ES-I3 (cell line): Measurements from ENCODE around the gene KDM4C.
"Not testable (repeated sequence)": the region's sequence is repeated elsewhere in the genome, so short reads cannot be mapped to it uniquely, and the experiment has no call there.

Experiments used
- H3K36me3 ChIP-seq: 2 replicates; pipeline ENCODE4 v1.6.1; 2013; ENCODE audit warnings: mild to moderate bottlenecking, low read length, control low read depth, moderate library complexity; ENCODE audit not compliant: insufficient read depth
- H3K4me1 ChIP-seq: 2 replicates; pipeline ENCODE4 v1.6.1; 2013; ENCODE audit warnings: mild to moderate bottlenecking, control low read depth, low read length; ENCODE audit not compliant: insufficient read depth
- H3K9ac ChIP-seq: 2 replicates; pipeline ENCODE4 v1.6.1; 2013; ENCODE audit warnings: low read depth, mild to moderate bottlenecking, low read length, moderate library complexity
- H3K9me3 ChIP-seq: 2 replicates; pipeline ENCODE4 v1.6.1; 2013; ENCODE audit warnings: mild to moderate bottlenecking, low read length, moderate library complexity; ENCODE audit not compliant: control insufficient read depth, insufficient read depth

The KDM4C gene

DNA sequence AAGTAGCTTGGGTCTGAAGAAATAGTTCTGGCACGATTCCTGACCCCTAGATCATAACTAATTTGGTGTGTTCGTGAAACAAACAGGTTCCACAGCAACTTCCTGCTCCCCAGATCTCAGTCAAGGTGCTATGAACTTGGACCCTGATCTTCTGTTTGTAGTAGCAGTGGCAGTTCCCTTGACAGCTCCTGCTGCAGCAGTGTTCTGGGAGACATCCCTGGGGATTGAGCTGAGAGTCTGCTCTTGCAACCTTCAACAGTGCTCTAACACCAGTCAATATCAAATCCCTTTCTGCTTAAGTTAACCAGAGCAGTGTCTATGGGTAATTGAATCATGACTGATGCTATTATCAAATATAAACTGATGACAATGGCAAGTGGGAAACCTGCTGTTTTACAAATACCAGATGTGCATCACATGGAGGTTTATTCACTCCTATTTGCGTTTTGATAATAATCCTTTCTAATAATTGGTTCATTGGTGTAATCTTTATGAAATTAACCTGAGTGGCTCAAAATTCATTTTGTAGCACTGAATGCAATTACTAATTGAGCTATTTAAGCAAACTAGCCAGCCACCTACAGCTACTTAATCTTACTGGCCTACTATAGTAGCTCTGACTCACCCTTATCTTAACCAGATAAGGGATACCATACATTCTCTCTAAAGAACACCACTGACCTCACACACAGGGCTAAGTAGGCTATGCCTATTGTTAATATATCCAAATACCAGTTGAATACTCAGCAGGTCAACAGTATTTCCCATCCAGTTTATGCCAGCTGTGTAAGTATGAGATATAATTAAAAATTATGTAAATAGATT, 21.9 kb downstream of the KDM4C start:
- Histone ChIP-seq H3K9me3 (no peaks in the 10 kb centered on the region), H3K36me3 (no peaks in the 10 kb centered on the region), H3K9ac (no peak overlapping the region; the same call in 1 of the 2 replicates), H3K4me1 (peaks cover 28% of the 10 kb centered on the region)

DNA sequence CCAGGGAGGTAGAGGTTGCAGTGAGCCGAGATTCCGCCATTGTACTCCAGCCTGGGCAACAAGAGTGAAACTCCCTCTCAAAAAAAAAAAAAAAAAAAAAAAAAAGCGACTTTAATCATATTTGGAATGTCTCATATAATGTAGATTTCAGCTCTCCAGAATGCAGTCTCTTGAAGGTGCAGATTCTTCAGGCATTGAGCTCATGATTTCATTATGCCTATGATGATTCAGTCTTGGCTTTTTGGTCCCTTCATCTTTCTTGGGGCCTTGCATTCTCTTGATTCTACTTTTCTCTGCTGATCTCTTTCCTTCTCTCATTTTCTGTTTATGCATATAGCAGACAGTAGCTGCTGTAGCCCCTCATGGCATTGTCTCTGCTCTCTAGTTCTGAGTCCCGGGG, 22.9 kb downstream of the KDM4C start:
- Histone ChIP-seq H3K9ac (no peak overlapping the region), H3K9me3 (no peaks in the 10 kb centered on the region), H3K4me1 (peaks cover 30% of the 10 kb centered on the region), H3K36me3 (no peaks in the 10 kb centered on the region)

DNA sequence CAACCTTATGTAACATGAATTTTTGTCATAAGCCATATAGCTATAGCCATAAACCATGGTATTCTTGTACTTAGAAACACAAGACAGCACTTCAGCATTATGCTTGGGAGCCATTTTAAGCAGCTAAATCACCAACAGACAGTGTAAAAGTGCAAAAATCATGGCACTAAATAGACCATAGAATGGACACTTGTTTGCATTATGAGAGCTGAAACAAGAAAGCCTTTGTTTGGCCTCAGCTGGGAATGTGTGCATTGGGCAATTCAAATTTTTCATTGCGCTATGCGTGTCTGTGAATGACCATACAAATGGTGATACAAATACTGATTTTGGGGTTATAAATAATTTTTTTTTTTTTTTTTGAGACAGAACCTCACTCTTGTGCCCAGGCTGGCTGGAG, 23.7 kb downstream of the KDM4C start:
- H3K36me3 ChIP-seq, result no peaks in the 10 kb centered on the region
- peaks cover 23% of the 10 kb centered on the region for H3K4me1 ChIP-seq
- no peaks in the 10 kb centered on the region for H3K9me3 ChIP-seq
- no peak overlapping the region for H3K9ac ChIP-seq

DNA sequence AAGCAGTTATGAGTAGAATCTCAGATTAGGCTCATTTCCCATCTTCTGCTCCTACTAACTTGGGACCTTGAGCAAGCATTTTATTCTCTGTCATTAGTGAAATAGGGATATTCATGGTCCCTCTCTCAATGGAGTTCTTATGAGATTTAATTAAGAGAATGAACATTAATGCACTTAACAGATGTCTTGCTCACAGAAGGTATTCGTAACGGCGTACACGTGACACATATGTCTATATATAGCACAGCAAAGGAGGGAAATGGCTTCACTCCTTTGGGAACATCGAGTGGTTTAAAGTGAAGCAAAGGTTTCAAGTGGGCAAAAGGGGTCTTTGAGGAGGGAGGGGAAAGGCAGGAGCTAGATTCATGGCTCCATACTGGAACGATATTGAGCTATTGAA, 24.6 kb downstream of the KDM4C start:
- Histone ChIP-seq H3K9me3 (no peaks in the 10 kb centered on the region), H3K36me3 (no peaks in the 10 kb centered on the region)

DNA sequence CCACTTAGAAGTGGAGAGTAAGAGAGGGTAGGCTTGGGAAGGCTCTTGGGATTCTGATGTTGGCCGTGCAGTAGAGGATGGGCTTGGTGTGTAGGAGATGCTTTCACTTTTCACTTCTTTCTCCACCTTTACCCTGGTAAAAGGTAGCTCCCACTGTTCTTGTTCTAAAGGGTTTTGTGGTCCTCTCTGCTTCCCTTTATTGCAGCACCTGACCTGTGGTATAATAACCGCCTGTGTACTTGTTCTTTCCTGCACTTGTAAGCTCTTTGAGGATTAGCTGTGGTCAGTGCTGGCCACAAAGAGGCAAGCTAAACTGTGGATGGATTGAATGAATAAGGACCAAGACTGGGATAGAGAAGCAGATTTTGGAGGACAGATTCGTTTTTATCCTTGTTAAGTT, 25.2 kb downstream of the KDM4C start:
- H3K9ac ChIP-seq, result no peak overlapping the region
- H3K9me3 ChIP-seq, result no peaks in the 10 kb centered on the region
- H3K36me3 ChIP-seq, result no peaks in the 10 kb centered on the region
- peaks cover 22% of the 10 kb centered on the region for H3K4me1 ChIP-seq

More for the DNA sequence above, 24.6 kb downstream of the KDM4C start:
- Histone ChIP-seq H3K9ac (no peak overlapping the region), H3K4me1 (peaks cover 20% of the 10 kb centered on the region)

DNA sequence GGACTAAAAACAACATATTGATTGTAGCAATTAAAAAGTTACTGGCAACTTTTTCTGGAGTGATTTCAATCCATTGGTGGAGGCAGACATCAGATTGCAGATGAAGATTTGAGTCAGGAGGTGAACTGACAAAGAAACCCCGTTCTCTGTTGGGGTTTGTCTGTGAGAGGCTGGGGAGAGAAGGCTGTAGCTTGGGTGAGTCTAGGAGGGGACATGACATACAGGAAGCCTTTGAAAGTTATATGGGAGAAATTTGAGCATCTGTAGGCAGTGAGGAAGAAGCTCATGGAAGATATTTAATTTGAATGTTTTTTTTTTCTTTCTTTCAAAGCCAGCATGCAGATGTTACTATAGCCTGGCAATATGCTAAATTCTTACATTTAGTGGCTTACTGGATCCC, 26.0 kb downstream of the KDM4C start:
- Histone ChIP-seq H3K9me3 (no peaks in the 10 kb centered on the region), H3K4me1 (peaks cover 30% of the 10 kb centered on the region), H3K9ac (no peak overlapping the region), H3K36me3 (no peaks in the 10 kb centered on the region)

DNA sequence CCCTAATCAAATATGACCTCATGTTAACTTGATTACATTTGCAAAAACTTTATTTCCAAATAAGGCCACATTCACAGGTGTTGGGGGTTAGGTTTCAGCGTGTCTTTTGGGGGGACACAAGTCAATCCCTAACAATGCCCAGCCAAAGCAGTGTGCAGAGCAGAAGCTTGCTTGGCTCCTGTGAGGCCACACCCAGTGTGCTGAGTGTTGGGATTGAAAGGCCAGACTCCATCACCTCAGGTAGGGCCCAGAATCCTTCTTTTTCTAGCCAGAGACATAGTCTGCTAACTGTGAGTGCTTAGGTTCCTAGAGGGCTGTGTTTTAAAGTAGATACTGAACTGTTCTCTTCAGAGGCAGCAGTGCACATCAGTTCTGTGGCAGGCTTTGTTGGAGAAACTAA, 27.9 kb downstream of the KDM4C start:
- Histone ChIP-seq H3K9me3 (no peaks in the 10 kb centered on the region), H3K36me3 (no peaks in the 10 kb centered on the region), H3K9ac (no peak overlapping the region), H3K4me1 (peaks cover 20% of the 10 kb centered on the region)

DNA sequence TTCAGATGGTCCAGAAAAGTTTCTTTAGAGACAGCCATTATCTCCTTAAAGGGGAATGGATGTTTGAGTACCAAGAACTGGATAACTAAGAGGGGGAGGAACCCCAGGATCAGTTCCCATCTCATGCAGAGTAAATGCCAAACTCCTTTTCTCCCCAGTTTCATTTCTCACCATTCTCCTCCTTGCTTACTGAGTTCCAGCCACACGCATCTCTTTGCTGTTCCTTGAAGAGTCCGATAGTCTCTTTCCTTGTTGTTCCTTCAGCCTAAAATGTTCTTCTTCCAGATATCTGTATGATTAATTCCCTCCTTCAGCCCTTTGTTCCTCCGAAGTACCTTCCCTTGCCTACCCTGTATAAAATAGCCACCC, 30.0 kb downstream of the KDM4C start:
- Histone ChIP-seq H3K9ac (no peak overlapping the region), H3K4me1 (peaks cover 20% of the 10 kb centered on the region), H3K36me3 (peaks cover 3% of the 10 kb centered on the region; the same call in 1 of the 2 replicates)

DNA sequence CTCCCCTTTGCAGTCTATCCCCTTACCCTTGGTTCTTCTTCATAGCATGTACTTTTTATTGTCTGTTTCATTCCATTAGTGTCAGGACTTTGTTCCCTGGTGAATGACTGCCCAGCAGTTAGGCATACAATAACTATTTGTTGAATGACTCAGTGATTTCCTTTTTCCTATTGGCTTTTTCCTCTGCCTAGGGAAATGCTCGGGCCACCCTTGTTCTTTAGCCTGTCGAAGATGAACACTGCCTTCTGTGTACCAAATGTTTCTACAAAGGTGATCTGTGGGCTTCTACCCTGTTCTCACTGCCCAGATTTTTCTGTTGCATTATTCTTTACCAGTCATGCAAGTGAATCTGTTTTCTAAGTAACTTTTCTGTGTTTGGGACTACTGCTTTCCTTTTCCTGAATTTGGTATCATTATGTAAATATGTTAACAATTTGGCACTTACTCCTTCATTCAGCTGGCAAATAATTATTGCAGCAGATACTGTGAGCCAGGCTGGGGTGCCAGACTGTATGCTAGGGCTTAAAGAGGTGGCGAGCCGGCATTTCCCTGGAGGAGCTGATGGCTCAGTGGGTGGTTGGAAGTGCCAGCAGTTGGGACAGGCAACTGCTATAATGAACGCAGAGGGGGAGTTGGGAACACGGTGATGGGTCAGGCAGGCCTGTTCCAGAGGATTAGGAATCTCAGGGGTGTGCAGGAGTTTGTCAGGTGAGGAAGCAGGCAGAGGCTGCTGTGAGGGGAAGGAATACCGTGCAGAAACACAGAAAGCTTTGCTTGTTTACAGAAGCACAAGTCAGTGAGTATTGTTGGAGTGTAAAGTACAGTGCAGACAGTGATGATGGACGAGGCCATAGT, 30.6 kb downstream of the KDM4C start:
- H3K4me1 ChIP-seq, result peaks cover 20% of the 10 kb centered on the region
- H3K9me3 ChIP-seq, result no peaks in the 10 kb centered on the region
- H3K36me3 ChIP-seq, result peaks cover 4% of the 10 kb centered on the region; the same call in 1 of the 2 replicates
- no peak overlapping the region for H3K9ac ChIP-seq

More for the DNA sequence above, 30.0 kb downstream of the KDM4C start:
- H3K9me3 ChIP-seq, result no peaks in the 10 kb centered on the region

DNA sequence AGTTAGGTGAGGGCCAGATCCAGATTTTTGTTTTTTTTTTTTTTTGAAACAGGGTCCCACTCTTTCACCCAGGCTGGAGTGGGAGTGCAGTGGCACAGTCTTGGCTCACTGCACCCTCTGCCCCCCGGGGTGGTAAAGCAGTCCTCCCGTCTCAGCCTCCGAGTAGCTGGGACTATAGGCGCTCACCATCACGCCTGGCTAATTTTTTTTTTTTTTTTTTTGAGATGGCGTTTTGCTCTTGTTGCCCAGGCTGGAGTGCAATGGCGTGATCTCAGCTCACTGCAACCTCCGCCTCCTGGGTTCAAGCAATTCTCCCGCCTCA, 31.2 kb downstream of the KDM4C start:
- peaks cover 20% of the 10 kb centered on the region for H3K4me1 ChIP-seq
- H3K9ac ChIP-seq, H3K36me3 ChIP-seq, H3K9me3 ChIP-seq: not testable (repeated sequence)

DNA sequence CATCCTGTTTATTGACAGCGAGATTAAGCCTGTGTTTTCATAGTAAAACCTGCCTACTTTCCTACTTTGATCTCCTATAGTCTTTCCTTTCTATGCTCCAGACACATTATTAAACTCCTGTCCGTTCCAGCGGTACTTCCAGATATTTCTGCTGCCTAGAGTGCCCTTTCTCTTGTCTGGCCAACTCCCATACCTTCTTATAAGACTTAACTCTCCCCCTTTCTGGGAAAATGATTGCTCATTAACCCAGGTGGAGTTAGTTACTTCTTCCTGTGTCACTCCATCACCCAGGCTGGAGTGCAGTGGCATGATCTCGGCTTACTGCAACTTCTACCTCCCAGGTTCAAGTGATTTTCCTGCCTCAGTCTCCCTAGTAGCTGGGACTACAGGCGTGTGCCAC, 33.1 kb downstream of the KDM4C start:
- Histone ChIP-seq H3K4me1 (peaks cover 16% of the 10 kb centered on the region), H3K36me3 (peaks cover 4% of the 10 kb centered on the region; the same call in 1 of the 2 replicates), H3K9ac (no peak overlapping the region), H3K9me3 (no peaks in the 10 kb centered on the region)

DNA sequence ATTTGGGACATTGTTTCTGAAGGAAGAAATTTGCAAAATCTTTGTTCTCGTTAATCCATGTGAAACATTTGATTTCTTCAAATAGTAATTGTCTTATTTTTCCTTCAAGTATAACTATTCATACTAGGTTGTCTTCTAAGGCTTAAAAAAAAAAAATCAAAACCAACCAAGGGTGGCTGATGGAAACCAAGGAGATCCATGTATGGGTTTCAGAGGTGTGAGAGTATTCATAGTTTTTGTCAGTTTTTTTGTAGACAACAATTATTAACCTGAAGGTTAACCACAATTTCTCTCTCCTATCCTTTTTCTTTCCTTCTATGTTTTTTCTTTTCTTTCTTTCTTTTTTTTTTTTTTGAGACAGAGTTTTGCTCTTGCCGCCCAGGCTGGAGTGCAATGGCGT, 35.4 kb downstream of the KDM4C start:
- Histone ChIP-seq H3K9me3 (no peaks in the 10 kb centered on the region; the same call in 1 of the 2 replicates), H3K4me1 (peaks cover 8% of the 10 kb centered on the region), H3K36me3 (peaks cover 4% of the 10 kb centered on the region; the same call in 1 of the 2 replicates), H3K9ac (no peak overlapping the region)

DNA sequence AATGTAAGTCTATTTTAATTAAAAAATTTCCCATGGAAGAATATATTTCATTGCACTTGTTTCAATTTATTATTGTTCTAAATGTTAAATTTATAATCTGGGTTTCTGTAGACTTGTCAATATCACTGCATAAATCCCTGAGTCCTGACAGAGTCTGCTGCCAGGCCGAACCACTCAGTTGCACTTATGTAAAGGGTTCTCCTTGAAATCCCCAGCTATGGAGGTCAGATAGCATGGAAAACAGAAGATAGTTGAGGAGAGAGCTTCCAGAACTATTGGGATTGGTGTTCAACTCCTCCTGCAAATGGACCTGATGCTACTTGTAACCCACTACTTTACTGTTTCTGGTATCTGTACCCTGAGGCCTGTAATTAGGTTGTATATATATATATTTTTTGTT, 37.2 kb downstream of the KDM4C start:
- Histone ChIP-seq H3K9me3 (peaks cover 7% of the 10 kb centered on the region), H3K36me3 (peaks cover 4% of the 10 kb centered on the region; the same call in 1 of the 2 replicates), H3K9ac (no peak overlapping the region), H3K4me1 (no peaks in the 10 kb centered on the region)

DNA sequence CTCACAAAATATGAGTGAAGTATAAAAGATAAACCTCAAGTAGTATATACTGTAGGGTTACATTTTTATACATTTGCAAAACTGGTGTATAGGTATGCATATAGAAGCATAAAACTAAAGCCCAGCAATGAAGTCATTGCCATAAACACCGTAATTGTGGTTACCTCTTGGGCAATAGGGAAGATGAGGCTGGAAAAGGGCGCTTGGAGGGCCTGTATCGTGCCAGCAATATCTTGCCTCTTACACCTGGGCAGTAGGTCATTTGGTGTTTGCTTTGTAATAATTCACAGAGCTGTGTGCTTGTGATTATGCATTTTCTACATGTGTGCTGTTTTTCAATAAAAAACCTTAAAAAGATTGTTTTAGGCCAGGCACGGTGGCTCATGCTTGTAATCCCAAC, 45.2 kb downstream of the KDM4C start:
- peaks cover 7% of the 10 kb centered on the region for H3K9me3 ChIP-seq
- no peaks in the 10 kb centered on the region; the same call in 1 of the 2 replicates for H3K36me3 ChIP-seq
- no peaks in the 10 kb centered on the region for H3K4me1 ChIP-seq
- no peak overlapping the region for H3K9ac ChIP-seq

DNA sequence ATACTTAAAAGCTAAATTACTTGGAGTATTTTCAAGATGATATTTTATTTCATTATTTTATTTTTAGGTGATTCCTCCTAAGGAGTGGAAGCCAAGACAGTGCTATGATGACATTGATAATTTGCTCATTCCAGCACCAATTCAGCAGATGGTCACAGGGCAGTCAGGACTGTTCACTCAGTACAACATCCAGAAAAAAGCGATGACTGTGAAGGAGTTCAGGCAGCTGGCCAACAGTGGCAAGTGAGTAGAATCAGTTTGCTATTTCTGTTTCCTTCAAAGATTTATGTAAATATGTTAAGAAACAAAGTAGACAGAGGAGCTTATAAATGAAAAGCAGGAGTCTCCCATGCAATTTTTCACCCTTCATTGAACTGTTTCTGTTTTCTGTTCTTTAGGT, 47.8 kb downstream of the KDM4C start:
- Histone ChIP-seq H3K4me1 (no peaks in the 10 kb centered on the region), H3K36me3 (no peaks in the 10 kb centered on the region; the same call in 1 of the 2 replicates), H3K9ac (no peak overlapping the region), H3K9me3 (no peaks in the 10 kb centered on the region)
